ENCODE results near the gene ARHGEF5. TPM values are rescaled to one million over a fixed set of nuclear protein-coding genes. Genes with fewer than 3 reads are reported as not detected.

ARHGEF5 gene
- total and polyA plus RNA-seq, 2 experiments from 2014 or later = 23.1 to 24.2 TPM

GRCh38 chr7:144407266-144407931 is 52.2 kb downstream of the ARHGEF5 start:
- H3K4me2 ChIP-seq = no peak overlapping the region
- no peaks in the 10 kb centered on the region for H3K27me3 ChIP-seq
- H2AFZ ChIP-seq = no peak overlapping the region
- H3K4me1 ChIP-seq (ENCODE audit: insufficient read depth) = peaks cover 6% of the 10 kb centered on the region
- H3K9me2 ChIP-seq (replicated peaks; ENCODE audit: insufficient read depth) = no peaks in the 10 kb centered on the region
- WGBS (ENCODE audit: low lambda C conversion rate, missing lambda C conversion rate) = 64% methylated on average over 12 of the region's 12 CpGs
- H3K27ac ChIP-seq = peak overlapping the region; percentile 30
- no peaks in the 10 kb centered on the region for H4K20me1 ChIP-seq (ENCODE audit: insufficient read depth, poor library complexity, severe bottlenecking)
- no peak for DNase-seq (ENCODE audit: low spot score)
- no peaks in the 10 kb centered on the region for H3K79me2 ChIP-seq
- H3K36me3 ChIP-seq (replicated peaks; ENCODE audit: insufficient read depth, low read depth) = no peaks in the 10 kb centered on the region
- TF ChIP-seq EZH2 (IDR thresholded peaks at IDR 0.05; ENCODE audit: borderline replicate concordance) (no peak), CTCF (IDR thresholded peaks at IDR 0.05; ENCODE audit: poor library complexity) (no peak), EZH2phosphoT487 (IDR thresholded peaks at IDR 0.05; ENCODE audit: low read depth, severe bottlenecking, unreplicated experiment) (no peak)
- H3K9me3 ChIP-seq (ENCODE audit: low read depth) = no peaks in the 10 kb centered on the region
- H3K4me3 ChIP-seq = no peak overlapping the region

GRCh38 chr7:144408121-144408520 is 52.9 kb downstream of the ARHGEF5 start:
- no peak overlapping the region for H2AFZ ChIP-seq
- no peaks in the 10 kb centered on the region for H4K20me1 ChIP-seq (ENCODE audit: insufficient read depth, poor library complexity, severe bottlenecking)
- H3K4me1 ChIP-seq (ENCODE audit: insufficient read depth) = peaks cover 6% of the 10 kb centered on the region
- no peaks in the 10 kb centered on the region for H3K79me2 ChIP-seq
- H3K4me3 ChIP-seq = no peak overlapping the region
- H3K9me3 ChIP-seq (ENCODE audit: low read depth) = no peaks in the 10 kb centered on the region
- peak overlapping the region; percentile 30 for H3K27ac ChIP-seq
- no peaks in the 10 kb centered on the region for H3K36me3 ChIP-seq (replicated peaks; ENCODE audit: insufficient read depth, low read depth)
- no peak overlapping the region for H3K4me2 ChIP-seq
- no peak for TF ChIP-seq EZH2 (IDR thresholded peaks at IDR 0.05; ENCODE audit: borderline replicate concordance)
- TF ChIP-seq EZH2phosphoT487 (IDR thresholded peaks at IDR 0.05; ENCODE audit: low read depth, severe bottlenecking, unreplicated experiment) = no peak
- TF ChIP-seq CTCF (IDR thresholded peaks at IDR 0.05; ENCODE audit: poor library complexity) = no peak
- WGBS (ENCODE audit: low lambda C conversion rate, missing lambda C conversion rate) = 70% methylated on average over 3 of the region's 3 CpGs
- no peaks in the 10 kb centered on the region for H3K27me3 ChIP-seq
- H3K9me2 ChIP-seq (replicated peaks; ENCODE audit: insufficient read depth) = no peaks in the 10 kb centered on the region
- DNase-seq (ENCODE audit: low spot score) = no peak

- no peaks in the 10 kb centered on the region for H3K27me3 ChIP-seq
- no peaks in the 10 kb centered on the region for H3K9me3 ChIP-seq (ENCODE audit: low read depth)
- H3K27ac ChIP-seq = no peak overlapping the region
- no peaks in the 10 kb centered on the region for H3K36me3 ChIP-seq (replicated peaks; ENCODE audit: insufficient read depth, low read depth)
- 44% methylated on average over 4 of the region's 4 CpGs for WGBS (ENCODE audit: low lambda C conversion rate, missing lambda C conversion rate)
- H2AFZ ChIP-seq = no peak overlapping the region
- peaks cover 6% of the 10 kb centered on the region for H3K4me1 ChIP-seq (ENCODE audit: insufficient read depth)
- H4K20me1 ChIP-seq (ENCODE audit: insufficient read depth, poor library complexity, severe bottlenecking) = no peaks in the 10 kb centered on the region
- no peaks in the 10 kb centered on the region for H3K79me2 ChIP-seq
- no peak for DNase-seq (ENCODE audit: low spot score)
- no peak overlapping the region for H3K4me2 ChIP-seq
- no peak overlapping the region for H3K4me3 ChIP-seq
- H3K9me2 ChIP-seq (replicated peaks; ENCODE audit: insufficient read depth) = no peaks in the 10 kb centered on the region
- TF ChIP-seq EZH2 (IDR thresholded peaks at IDR 0.05; ENCODE audit: borderline replicate concordance) = no peak
- TF ChIP-seq EZH2phosphoT487 (IDR thresholded peaks at IDR 0.05; ENCODE audit: low read depth, severe bottlenecking, unreplicated experiment) = no peak
- no peak for TF ChIP-seq CTCF (IDR thresholded peaks at IDR 0.05; ENCODE audit: poor library complexity)
Observed at GRCh38 chr7:144410441-144410840, 55.2 kb downstream of the ARHGEF5 start.
